HepG2 (cell line): ENCODE results near the gene SLC22A23. TPM values are rescaled to one million over a fixed set of nuclear protein-coding genes. Genes with fewer than 3 reads are reported as not detected.

ENCODE experiments used
- ATAC-seq: fragments of 200-7000 bp; cut with Tn5 transposase; 3 replicates; pipeline ENCODE4 v1.9.1; 2020; ENCODE audit warnings: mild to moderate bottlenecking, moderate library complexity
- BruUV-seq: library from RNA; stranded (reverse); fragments of 400-500 nt; replicated peaks from 2 replicates; lab custom pipeline; 2021; lab: Mats Ljungman, UMichigan
- CTCF ChIA-PET: fragments of 300-600 bp; formaldehyde crosslinking; extraction: SDS; loops from one replicate; lab custom pipeline; 2021; ENCODE audit warnings: low total read pairs, inconsistent platforms, low intra/inter-chr PET ratio; lab: Yijun Ruan, JAX
- POLR2A ChIA-PET: fragments of 350-600 bp; sonication (Branson Sonifier 250); formaldehyde crosslinking; loops from one replicate; lab custom pipeline; 2020; ENCODE audit warnings: antibody characterized with exemption, inconsistent platforms; lab: Yijun Ruan, JAX
- DNase-seq: peaks from one replicate; pipeline ENCODE4 v3.0.0-alpha.2; 2015; ENCODE audit warnings: low spot score
- FAIRE-seq: peaks from 3 replicates; lab custom pipeline; 2011; peaks lifted over from hg19 to GRCh38; lab: Jason Lieb, UNC
- H2AFZ ChIP-seq: one replicate; pipeline ENCODE4 v1.6.1; 2011; ENCODE audit warnings: low read length, inconsistent platforms
- H3K27ac ChIP-seq: fragments of 300-600 bp; 3 replicates; pipeline ENCODE4 v1.8.0; 2011; ENCODE audit warnings: mixed run types, mild to moderate bottlenecking, mixed read lengths, low read length, inconsistent platforms; ENCODE audit not compliant: insufficient read depth; ENCODE audit errors: extremely low read length
- H3K27me3 ChIP-seq, 2 experiments: fragments of 200-600 bp in 1 of 2; 2 replicates in 1 of 2; 3 replicates in 1 of 2; pipeline versions ENCODE4 v1.6.0 to v1.8.0; 2011; ENCODE audit warnings: low read length in 2 of 2, mild to moderate bottlenecking in 2 of 2, moderate library complexity in 2 of 2, inconsistent platforms in 1 of 2; ENCODE audit not compliant: insufficient read depth in 2 of 2, control insufficient read depth in 1 of 2
- H3K36me3 ChIP-seq, 2 experiments: fragments of 200-600 bp in 1 of 2; replicated peaks in 1 of 2; 2 replicates in 1 of 2; 3 replicates in 1 of 2; pipeline versions ENCODE4 v1.5.1 to v1.8.0; 2011; ENCODE audit warnings: low read length in 2 of 2, inconsistent platforms in 1 of 2; ENCODE audit not compliant: insufficient read depth in 2 of 2, control insufficient read depth in 1 of 2
- H3K4me1 ChIP-seq: 2 replicates; pipeline ENCODE4 v1.5.1; 2012; ENCODE audit warnings: low read length, inconsistent platforms; ENCODE audit not compliant: insufficient read depth
- H3K4me2 ChIP-seq: 2 replicates; pipeline ENCODE4 v1.6.0; 2011; ENCODE audit warnings: low read depth, low read length, inconsistent platforms
- H3K4me3 ChIP-seq, 3 experiments: fragments of 200-600 bp in 1 of 3; sonication (generic), shearing (Covaris generic) in 1 of 3; replicated peaks in 1 of 3; 2 replicates each; pipeline ENCODE4 v1.5.1; 2011 to 2016; ENCODE audit warnings: low read length in 3 of 3, inconsistent platforms in 2 of 3, low read depth in 2 of 3, mild to moderate bottlenecking in 2 of 3, control low read depth in 1 of 3, mixed read lengths in 1 of 3; ENCODE audit not compliant: insufficient read depth in 1 of 3
- H3K79me2 ChIP-seq: one replicate; pipeline ENCODE4 v1.6.1; 2011; ENCODE audit warnings: low read length, inconsistent platforms; ENCODE audit not compliant: insufficient read depth
- H3K9ac ChIP-seq: 2 replicates; pipeline ENCODE4 v1.6.0; 2011; ENCODE audit warnings: mild to moderate bottlenecking, low read depth, low read length, inconsistent platforms; ENCODE audit not compliant: insufficient read depth
- H3K9me3 ChIP-seq: 2 replicates; pipeline ENCODE4 v1.5.1; 2012; ENCODE audit warnings: mild to moderate bottlenecking, low read length
- H4K20me1 ChIP-seq: 2 replicates; pipeline ENCODE4 v1.6.0; 2011; ENCODE audit warnings: inconsistent platforms, mild to moderate bottlenecking, low read length, moderate library complexity; ENCODE audit not compliant: insufficient read depth
- RBM22 ChIP-seq: fragments of 200-400 bp; formaldehyde crosslinking; optimal IDR thresholded peaks from 2 replicates; pipeline ENCODE3; 2017; ENCODE audit warnings: mild to moderate bottlenecking, low read length, moderate library complexity
- SRSF1 ChIP-seq: fragments of 200-400 bp; formaldehyde crosslinking; optimal IDR thresholded peaks from 2 replicates; pipeline ENCODE3; 2017; ENCODE audit warnings: mild to moderate bottlenecking, low read depth, low read length, moderate library complexity
- ZNF768 ChIP-seq: sonication (generic); formaldehyde crosslinking; IDR thresholded peaks from 2 replicates; pipeline ENCODE4 v1.4.0; 2020; ENCODE audit warnings: missing genetic modification reagents
- WGBS: methylation state at CpG from one replicate; pipeline ENCODE4 v1.1.6; 2017; ENCODE audit warnings: low lambda C conversion rate; 5-methylcytosine and 5-hydroxymethylcytosine counted together
- in situ Hi-C: cut with HindIII; loops from 2 replicates; pipeline ENCODE4 v1.10.0; 2017; ENCODE audit warnings: low pct_unique_long_range_greater_than_20kb; ENCODE audit not compliant: extremely low pct_ligation_motif_present
- intact Hi-C: fragments of 100-400 bp; cut with micrococcal nuclease; formaldehyde crosslinking; loops from one replicate; pipeline ENCODE4 v1.10.0; 2022; ENCODE audit not compliant: unreplicated experiment
- polyA plus RNA-seq, 8 experiments: library from polyadenylated mRNA; depleted of rRNA in 3 of 8; stranded (reverse) in 7 of 8; unstranded in 1 of 8; fragments of >200 nt; fragmentation: Illumina TruSeq in 4 of 8; extraction: Trizol in 4 of 8; gene quantifications; 2 replicates each; pipeline versions ENCODE4 v1.2.1 to v1.2.3, GENCODE V29; 2011 to 2016; ENCODE audit warnings: low read depth in 4 of 8, missing spikeins in 1 of 8, mixed read lengths in 1 of 8; ENCODE audit not compliant: insufficient read depth in 1 of 8
- total RNA-seq, 5 experiments: library from RNA; depleted of rRNA; stranded (reverse); fragments of >200 nt; fragmentation: Illumina TruSeq; extraction: Trizol; gene quantifications; 2 replicates each; pipeline ENCODE4 v1.2.3, GENCODE V29; 2016; ENCODE audit warnings: low read depth in 1 of 5
- TF ChIP-seq, protein P1 (sequence below): fragments of 450-650 bp; IDR thresholded peaks from 2 replicates; pipeline ENCODE4 v1.6.1; 2017

Gene SLC22A23
- total and polyA plus RNA-seq, 2 of the 13 experiments (the other 11 are each of a cell fraction or from before 2014, with no cell fraction given), result 11.8 to 17.5 TPM

DNA sequence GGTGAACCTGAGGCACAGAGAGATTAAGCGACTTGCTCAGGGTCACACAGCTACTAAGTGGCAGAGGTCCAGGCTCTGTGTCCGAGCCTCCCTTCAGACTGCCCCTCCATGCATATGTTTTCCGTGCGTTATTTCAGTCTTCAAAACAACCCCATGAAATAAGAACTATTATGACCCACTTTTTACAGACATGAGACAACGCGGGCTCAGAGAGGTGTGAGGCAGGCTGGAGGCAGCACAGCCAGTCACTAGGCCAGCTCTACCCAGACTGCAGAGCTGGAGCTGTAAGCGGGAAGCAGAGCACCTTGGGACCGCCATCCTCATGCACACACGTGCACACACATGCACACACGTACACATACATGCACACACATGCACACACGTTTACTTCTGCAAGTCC lies 135.8 kb downstream of the SLC22A23 start:
- ATAC-seq, result no peak
- no TSS peak for BruUV-seq
- in situ Hi-C loops (no loop called here), intact Hi-C loops (no loop called here)
- H4K20me1 ChIP-seq, result peaks cover 3% of the 10 kb centered on the region; the same call in 1 of the 2 replicates
- no peaks in the 10 kb centered on the region for H3K27me3 ChIP-seq
- no peak overlapping the region for H3K9ac ChIP-seq
- FAIRE-seq, result no peak
- no peak for DNase-seq
- H3K4me2 ChIP-seq, result no peak overlapping the region
- WGBS, result 96% methylated on average over 11 of the region's 11 CpGs
- no peak overlapping the region for H2AFZ ChIP-seq
- H3K27ac ChIP-seq, result no peak overlapping the region
- CTCF ChIA-PET, result no interaction called here
- POLR2A ChIA-PET, result no interaction called here
- TF ChIP-seq ZNF768, result peak; percentile 87
- TF ChIP-seq SRSF1, result no peak
- H3K79me2 ChIP-seq, result no peaks in the 10 kb centered on the region
- no peaks in the 10 kb centered on the region for H3K9me3 ChIP-seq
- H3K4me1 ChIP-seq, result no peaks in the 10 kb centered on the region
- peaks cover 42 to 78% of the 10 kb centered on the region in 2 experiments for H3K36me3 ChIP-seq
- no peak overlapping the region for H3K4me3 ChIP-seq

- H4K20me1 ChIP-seq, result peaks cover 3% of the 10 kb centered on the region; the same call in 1 of the 2 replicates
- BruUV-seq, result no TSS peak
- no peaks in the 10 kb centered on the region for H3K79me2 ChIP-seq
- DNase-seq, result no peak
- ChIA-PET POLR2A (no interaction called here), CTCF (no interaction called here)
- ATAC-seq, result no peak
- H3K9ac ChIP-seq, result no peak overlapping the region
- H2AFZ ChIP-seq, result no peak overlapping the region
- H3K4me3 ChIP-seq, result no peak overlapping the region
- H3K27me3 ChIP-seq, result no peaks in the 10 kb centered on the region
- H3K4me1 ChIP-seq, result no peaks in the 10 kb centered on the region
- no peak overlapping the region for H3K4me2 ChIP-seq
- TF ChIP-seq, protein P1, sequence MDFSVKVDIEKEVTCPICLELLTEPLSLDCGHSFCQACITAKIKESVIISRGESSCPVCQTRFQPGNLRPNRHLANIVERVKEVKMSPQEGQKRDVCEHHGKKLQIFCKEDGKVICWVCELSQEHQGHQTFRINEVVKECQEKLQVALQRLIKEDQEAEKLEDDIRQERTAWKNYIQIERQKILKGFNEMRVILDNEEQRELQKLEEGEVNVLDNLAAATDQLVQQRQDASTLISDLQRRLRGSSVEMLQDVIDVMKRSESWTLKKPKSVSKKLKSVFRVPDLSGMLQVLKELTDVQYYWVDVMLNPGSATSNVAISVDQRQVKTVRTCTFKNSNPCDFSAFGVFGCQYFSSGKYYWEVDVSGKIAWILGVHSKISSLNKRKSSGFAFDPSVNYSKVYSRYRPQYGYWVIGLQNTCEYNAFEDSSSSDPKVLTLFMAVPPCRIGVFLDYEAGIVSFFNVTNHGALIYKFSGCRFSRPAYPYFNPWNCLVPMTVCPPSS, result no peak
- TF ChIP-seq RBM22, result peak; percentile 74
- intact Hi-C loops (no loop called here), in situ Hi-C loops (no loop called here)
- H3K9me3 ChIP-seq, result no peaks in the 10 kb centered on the region
- H3K27ac ChIP-seq, result no peak overlapping the region
- no peak for FAIRE-seq
- peaks cover 42 to 82% of the 10 kb centered on the region in 2 experiments for H3K36me3 ChIP-seq
- WGBS, result 98% methylated on average over 7 of the region's 7 CpGs
These were observed 136.5 kb downstream of the SLC22A23 start for GRCh38 chr6:3320238-3320811.
